GM10248 (cell line): ENCODE measurements around the gene B3GALT5.

Source experiments
- CTCF ChIA-PET: fragments of 300-600 bp; sonication (Branson Sonifier 250); formaldehyde crosslinking; extraction: SDS; loops from one replicate; lab custom pipeline; 2021; ENCODE audit warnings: antibody characterized with exemption; lab: Yijun Ruan, JAX
- POLR2A ChIA-PET: fragments of 350-650 bp; sonication (Branson Sonifier 250); formaldehyde crosslinking; extraction: SDS; loops from one replicate; lab custom pipeline; 2020; ENCODE audit warnings: antibody characterized with exemption; lab: Yijun Ruan, JAX
- DNase-seq: peaks from one replicate; pipeline ENCODE4 v3.0.0; 2012; ENCODE audit errors: extremely low spot score
- TF ChIP-seq, protein P1 (sequence below): IDR thresholded peaks from 2 replicates; pipeline ENCODE4 v1.5.1; 2012; ENCODE audit warnings: mild to moderate bottlenecking, low read depth; ENCODE audit errors: extremely low read depth, missing control alignments, control extremely low read depth

The B3GALT5 gene

GRCh38 chr21:39648879-39649278 lies 36.1 kb downstream of the B3GALT5 start:
- DNase-seq = no peak
- TF ChIP-seq, protein P1, sequence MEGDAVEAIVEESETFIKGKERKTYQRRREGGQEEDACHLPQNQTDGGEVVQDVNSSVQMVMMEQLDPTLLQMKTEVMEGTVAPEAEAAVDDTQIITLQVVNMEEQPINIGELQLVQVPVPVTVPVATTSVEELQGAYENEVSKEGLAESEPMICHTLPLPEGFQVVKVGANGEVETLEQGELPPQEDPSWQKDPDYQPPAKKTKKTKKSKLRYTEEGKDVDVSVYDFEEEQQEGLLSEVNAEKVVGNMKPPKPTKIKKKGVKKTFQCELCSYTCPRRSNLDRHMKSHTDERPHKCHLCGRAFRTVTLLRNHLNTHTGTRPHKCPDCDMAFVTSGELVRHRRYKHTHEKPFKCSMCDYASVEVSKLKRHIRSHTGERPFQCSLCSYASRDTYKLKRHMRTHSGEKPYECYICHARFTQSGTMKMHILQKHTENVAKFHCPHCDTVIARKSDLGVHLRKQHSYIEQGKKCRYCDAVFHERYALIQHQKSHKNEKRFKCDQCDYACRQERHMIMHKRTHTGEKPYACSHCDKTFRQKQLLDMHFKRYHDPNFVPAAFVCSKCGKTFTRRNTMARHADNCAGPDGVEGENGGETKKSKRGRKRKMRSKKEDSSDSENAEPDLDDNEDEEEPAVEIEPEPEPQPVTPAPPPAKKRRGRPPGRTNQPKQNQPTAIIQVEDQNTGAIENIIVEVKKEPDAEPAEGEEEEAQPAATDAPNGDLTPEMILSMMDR = no peak
- ChIA-PET POLR2A (no interaction called here), CTCF (no interaction called here)

DNA sequence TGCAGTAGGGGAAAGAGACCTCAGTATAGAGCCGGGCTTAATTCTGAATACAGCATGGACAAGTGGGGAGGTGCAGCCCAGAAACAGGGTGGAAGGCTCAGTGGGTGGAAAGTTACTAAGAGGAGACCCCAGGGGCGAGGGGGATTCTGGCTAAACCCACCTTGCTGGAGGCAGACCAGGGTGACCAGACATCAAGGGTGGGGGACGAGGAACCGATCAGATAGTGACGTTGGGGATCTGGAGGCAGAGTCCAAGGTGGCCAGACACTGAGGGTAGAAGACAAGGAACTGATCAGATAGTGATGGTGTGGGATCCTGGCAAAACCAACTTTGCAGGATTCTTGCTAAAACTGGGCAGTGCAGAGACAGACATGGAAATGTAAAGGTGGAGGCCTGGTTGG lies 36.8 kb downstream of the B3GALT5 start:
- POLR2A ChIA-PET = no interaction called here
- CTCF ChIA-PET = no interaction called here
- TF ChIP-seq, protein P1 = no peak
- DNase-seq = no peak

- ChIA-PET POLR2A (no interaction called here), CTCF (interaction anchor here (1.0 kb wide), 1 partner anchor 13 kb away, joined by 3 read pairs; no protein-coding TSS in a partner anchor)
- TF ChIP-seq, protein P1 = no peak
- DNase-seq = no peak
These were observed 37.6 kb downstream of the B3GALT5 start for GRCh38 chr21:39650306-39650705.

DNA sequence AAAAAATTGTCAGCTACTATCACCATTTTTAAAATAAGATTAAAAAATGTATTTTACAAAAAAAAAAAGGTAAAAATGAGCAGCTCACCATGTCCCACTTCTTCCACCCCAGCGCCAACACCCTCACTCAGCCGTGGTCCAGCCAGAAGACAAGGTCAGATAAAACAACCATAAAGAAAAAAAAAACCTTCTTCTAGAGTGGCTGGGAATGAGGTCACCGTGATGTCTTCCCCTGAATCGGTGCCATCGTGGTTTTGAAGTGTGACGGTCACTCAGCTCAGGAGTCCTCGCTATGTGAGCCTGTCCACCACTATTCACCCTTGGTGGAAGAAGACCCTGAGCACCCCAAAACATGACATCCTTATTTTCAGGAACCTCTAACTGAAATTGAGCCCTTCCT lies 38.1 kb downstream of the B3GALT5 start:
- no peak for DNase-seq
- TF ChIP-seq, protein P1 = no peak
- ChIA-PET CTCF (interaction anchor here (1.0 kb wide), 1 partner anchor 13 kb away, joined by 3 read pairs; no protein-coding TSS in a partner anchor), POLR2A (no interaction called here)

DNA sequence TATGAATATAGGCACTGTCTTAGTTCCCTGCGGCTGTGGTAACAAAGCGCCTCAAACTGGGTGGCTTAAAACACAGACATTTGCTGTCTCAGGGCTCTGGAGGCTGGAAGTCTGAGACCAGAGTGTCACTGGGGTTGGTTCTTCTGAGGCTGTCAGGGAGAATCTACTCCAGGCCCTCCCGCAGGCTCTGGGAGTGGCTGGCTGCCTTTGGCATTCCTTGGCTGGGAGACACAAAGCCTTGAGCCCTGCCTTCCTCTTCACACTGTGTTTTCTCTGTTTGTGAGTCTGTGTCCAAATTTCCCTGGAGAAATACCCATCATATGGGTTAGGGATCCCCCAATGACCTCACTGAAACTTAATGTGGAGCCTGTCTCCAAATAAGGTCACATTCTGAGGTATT lies 38.5 kb downstream of the B3GALT5 start:
- CTCF ChIA-PET = interaction anchor here (1.0 kb wide), 1 partner anchor 13 kb away, joined by 3 read pairs; no protein-coding TSS in a partner anchor
- TF ChIP-seq, protein P1 = no peak
- POLR2A ChIA-PET = no interaction called here
- no peak for DNase-seq

DNA sequence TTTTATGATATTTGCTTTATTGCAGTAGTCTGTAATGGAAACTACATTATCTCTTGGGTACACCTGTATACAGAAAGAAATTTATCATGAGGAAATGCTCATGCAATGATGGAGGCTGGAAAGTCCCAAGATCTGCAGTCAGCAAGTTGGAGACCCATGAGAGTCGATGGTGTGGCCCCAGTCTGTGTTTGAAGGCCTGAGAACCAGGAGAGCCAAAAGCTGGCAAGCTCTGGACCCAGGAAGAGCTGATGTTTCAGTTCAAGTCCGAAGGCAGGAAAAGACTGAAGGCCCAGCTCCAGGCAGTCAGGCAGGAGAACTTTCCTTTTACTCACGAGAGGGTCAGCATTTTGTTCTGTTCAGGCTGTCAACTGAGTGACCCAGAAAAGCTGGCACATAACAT lies 42.2 kb downstream of the B3GALT5 start:
- DNase-seq = no peak
- ChIA-PET CTCF (no interaction called here), POLR2A (no interaction called here)
- TF ChIP-seq, protein P1 = no peak
